Smooth muscle cell (in vitro differentiated cells): Measurements from ENCODE around the gene TRPV2. TPM values are rescaled to one million over a fixed set of nuclear protein-coding genes. Genes with fewer than 3 reads are reported as not detected.
"Not testable (repeated sequence)": the region's sequence is repeated elsewhere in the genome, so short reads cannot be mapped to it uniquely, and the experiment has no call there.

Experiments used
- DNase-seq: peaks from one replicate; lab custom pipeline; 2025; ENCODE audit not compliant: unreplicated experiment; lab: John Stamatoyannopoulos, UW
- H2AFZ ChIP-seq: fragments of 200-600 bp; sonication (generic); 2 replicates; pipeline ENCODE4 v1.6.0; 2016; ENCODE audit warnings: antibody characterized with exemption, low read depth, mild to moderate bottlenecking
- H3F3A ChIP-seq: fragments of 200-600 bp; sonication (generic); 2 replicates; pipeline ENCODE4 v1.6.0; 2017; ENCODE audit warnings: antibody characterized with exemption, low read depth
- H3K27ac ChIP-seq: fragments of 200-600 bp; sonication (generic); 2 replicates; pipeline ENCODE4 v1.5.1; 2016; ENCODE audit warnings: low read depth, mild to moderate bottlenecking
- H3K27me3 ChIP-seq: fragments of 200-600 bp; sonication (generic); 2 replicates; pipeline ENCODE4 v1.6.1; 2016; ENCODE audit warnings: low read depth, mild to moderate bottlenecking
- H3K36me3 ChIP-seq: fragments of 200-600 bp; sonication (generic); 2 replicates; pipeline ENCODE4 v1.5.1; 2016; ENCODE audit warnings: low read depth
- H3K4me1 ChIP-seq: fragments of 200-600 bp; sonication (generic); 2 replicates; pipeline ENCODE4 v1.5.1; 2016; ENCODE audit warnings: low read depth
- H3K4me2 ChIP-seq: fragments of 200-600 bp; sonication (generic); 2 replicates; pipeline ENCODE4 v1.6.0; 2016; ENCODE audit warnings: mild to moderate bottlenecking
- H3K4me3 ChIP-seq: fragments of 200-600 bp; sonication (generic); 2 replicates; pipeline ENCODE4 v1.5.1; 2016; ENCODE audit warnings: mild to moderate bottlenecking
- H3K79me2 ChIP-seq: fragments of 200-600 bp; sonication (generic); 2 replicates; pipeline ENCODE4 v1.6.0; 2016; ENCODE audit warnings: low read depth, mild to moderate bottlenecking
- H3K9ac ChIP-seq: fragments of 200-600 bp; sonication (generic); 2 replicates; pipeline ENCODE4 v1.6.0; 2016; ENCODE audit warnings: low read depth
- H3K9me3 ChIP-seq: fragments of 200-600 bp; sonication (generic); replicated peaks from 2 replicates; pipeline ENCODE4 v1.5.1; 2016; ENCODE audit warnings: low read depth
- H4K20me1 ChIP-seq: fragments of 200-600 bp; sonication (generic); 2 replicates; pipeline ENCODE4 v1.6.0; 2016; ENCODE audit warnings: low read depth
- CTCF ChIP-seq: fragments of 200-600 bp; sonication (generic); IDR thresholded peaks from 2 replicates; pipeline ENCODE4 v1.5.1; 2017; ENCODE audit warnings: borderline replicate concordance, mild to moderate bottlenecking, antibody characterized with exemption; ENCODE audit not compliant: insufficient read depth, poor library complexity, severe bottlenecking
- WGBS: methylation state at CpG from one replicate; pipeline ENCODE4 v1.1.7; 2016; ENCODE audit warnings: low lambda C conversion rate; 5-methylcytosine and 5-hydroxymethylcytosine counted together
- polyA plus RNA-seq: library from polyadenylated mRNA; unstranded; fragments of >200 nt; fragmentation: Nextera tagmentation; extraction: Ambion mirVana; gene quantifications from 2 replicates; pipeline ENCODE4 v1.2.1, GENCODE V29; 2016
- total RNA-seq: library from RNA; depleted of rRNA; stranded (reverse); fragments of >200 nt; gene quantifications from 2 replicates; pipeline ENCODE4 v1.2.3, GENCODE V29; 2014

TRPV2 gene
- total and polyA plus RNA-seq, 2 experiments from 2014 or later, result 58.0 to 92.9 TPM

- H3K27ac ChIP-seq, result peak overlapping the region; percentile 69
- peaks cover 31% of the 10 kb centered on the region for H3K79me2 ChIP-seq
- no peaks in the 10 kb centered on the region for H3K27me3 ChIP-seq
- WGBS, result 4% methylated on average over 10 of the region's 10 CpGs
- H3K36me3 ChIP-seq, result peaks cover 5% of the 10 kb centered on the region
- H3K9me3 ChIP-seq, result no peaks in the 10 kb centered on the region
- no peak overlapping the region for H2AFZ ChIP-seq
- H3K4me3 ChIP-seq, result peak overlapping the region; percentile 61
- H3K4me2 ChIP-seq, result peak overlapping the region; percentile 97
- peaks cover 55% of the 10 kb centered on the region for H4K20me1 ChIP-seq
- H3K4me1 ChIP-seq, result peaks cover 32% of the 10 kb centered on the region
- no peak for TF ChIP-seq CTCF
- DNase-seq, result no peak
- H3K9ac ChIP-seq, result peak overlapping the region; percentile 84
- peaks cover 39% of the 10 kb centered on the region for H3F3A ChIP-seq
Observed at GRCh38 chr17:16439811-16440351, 24.5 kb downstream of the TRPV2 start.

GRCh38 chr17:16440354-16440753 is 25.0 kb downstream of the TRPV2 start:
- not testable (repeated sequence) for H2AFZ ChIP-seq
- peak overlapping the region; percentile 69 for H3K27ac ChIP-seq
- 68% methylated on average over 5 of the region's 5 CpGs for WGBS

GRCh38 chr17:16440901-16441629 is 25.7 kb downstream of the TRPV2 start:
- H3K9me3 ChIP-seq, result no peaks in the 10 kb centered on the region
- H3K27ac ChIP-seq, result peak overlapping the region; percentile 69
- H3K27me3 ChIP-seq, result no peaks in the 10 kb centered on the region
- peaks cover 32% of the 10 kb centered on the region for H3K4me1 ChIP-seq
- TF ChIP-seq CTCF, result no peak
- DNase-seq, result no peak
- WGBS, result 82% methylated on average over 3 of the region's 3 CpGs
- H3K4me2 ChIP-seq, result peak overlapping the region; percentile 97
- H3K79me2 ChIP-seq, result peaks cover 31% of the 10 kb centered on the region
- no peak overlapping the region for H3K9ac ChIP-seq
- peaks cover 67% of the 10 kb centered on the region for H4K20me1 ChIP-seq
- H3F3A ChIP-seq, result peaks cover 43% of the 10 kb centered on the region
- peak overlapping the region; percentile 61 for H3K4me3 ChIP-seq
- H3K36me3 ChIP-seq, result peaks cover 5% of the 10 kb centered on the region
- no peak overlapping the region for H2AFZ ChIP-seq

More at GRCh38 chr17:16440354-16440753, 25.0 kb downstream of the TRPV2 start:
- H4K20me1 ChIP-seq, result peaks cover 60% of the 10 kb centered on the region
- peak overlapping the region; percentile 61 for H3K4me3 ChIP-seq
- peak overlapping the region; percentile 97 for H3K4me2 ChIP-seq
- H3K9ac ChIP-seq, result peak overlapping the region; percentile 84
- peaks cover 31% of the 10 kb centered on the region for H3K79me2 ChIP-seq
- H3K9me3 ChIP-seq, H3K27me3 ChIP-seq, DNase-seq, H3K36me3 ChIP-seq: not testable (repeated sequence)
- peaks cover 39% of the 10 kb centered on the region for H3F3A ChIP-seq
- H3K4me1 ChIP-seq, result peaks cover 32% of the 10 kb centered on the region

- Histone ChIP-seq H3K27ac (peak overlapping the region; percentile 50), H3K9me3 (no peaks in the 10 kb centered on the region), H3K4me1 (peaks cover 32% of the 10 kb centered on the region), H3K4me3 (no peak overlapping the region), H3K36me3 (peaks cover 5% of the 10 kb centered on the region), H3K79me2 (peaks cover 31% of the 10 kb centered on the region), H3F3A (peaks cover 49% of the 10 kb centered on the region), H2AFZ (no peak overlapping the region), H3K4me2 (peak overlapping the region; percentile 97), H3K9ac (no peak overlapping the region), H3K27me3 (no peaks in the 10 kb centered on the region), H4K20me1 (peaks cover 78% of the 10 kb centered on the region)
- 65% methylated on average over 1 of the region's 1 CpG for WGBS
- no peak for TF ChIP-seq CTCF
- no peak for DNase-seq
Observed at GRCh38 chr17:16442141-16442540, 26.8 kb downstream of the TRPV2 start.
